ENCODE data around the gene IRF1.

DNA sequence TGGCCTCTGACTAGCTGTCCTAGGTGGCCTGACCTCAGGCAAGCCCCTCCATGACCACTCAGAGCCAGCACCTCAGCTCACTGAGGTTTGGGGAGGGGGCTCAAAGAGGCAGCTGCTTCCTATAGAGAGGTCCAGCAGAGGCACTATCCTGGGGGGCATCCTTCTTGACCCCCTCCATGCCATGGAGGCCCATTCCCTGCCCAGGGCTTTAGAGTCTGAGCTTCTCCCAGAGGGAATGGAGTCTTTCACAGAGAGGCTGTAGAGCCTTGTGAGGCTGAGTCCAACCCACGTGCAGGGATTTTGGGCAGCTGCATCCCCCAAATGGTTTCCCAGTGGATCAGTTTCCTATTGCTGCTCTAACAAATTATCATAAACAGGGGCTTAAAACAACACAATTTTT lies 16.9 kb downstream of the IRF1 start:
- TF ChIP-seq, protein P1, sequence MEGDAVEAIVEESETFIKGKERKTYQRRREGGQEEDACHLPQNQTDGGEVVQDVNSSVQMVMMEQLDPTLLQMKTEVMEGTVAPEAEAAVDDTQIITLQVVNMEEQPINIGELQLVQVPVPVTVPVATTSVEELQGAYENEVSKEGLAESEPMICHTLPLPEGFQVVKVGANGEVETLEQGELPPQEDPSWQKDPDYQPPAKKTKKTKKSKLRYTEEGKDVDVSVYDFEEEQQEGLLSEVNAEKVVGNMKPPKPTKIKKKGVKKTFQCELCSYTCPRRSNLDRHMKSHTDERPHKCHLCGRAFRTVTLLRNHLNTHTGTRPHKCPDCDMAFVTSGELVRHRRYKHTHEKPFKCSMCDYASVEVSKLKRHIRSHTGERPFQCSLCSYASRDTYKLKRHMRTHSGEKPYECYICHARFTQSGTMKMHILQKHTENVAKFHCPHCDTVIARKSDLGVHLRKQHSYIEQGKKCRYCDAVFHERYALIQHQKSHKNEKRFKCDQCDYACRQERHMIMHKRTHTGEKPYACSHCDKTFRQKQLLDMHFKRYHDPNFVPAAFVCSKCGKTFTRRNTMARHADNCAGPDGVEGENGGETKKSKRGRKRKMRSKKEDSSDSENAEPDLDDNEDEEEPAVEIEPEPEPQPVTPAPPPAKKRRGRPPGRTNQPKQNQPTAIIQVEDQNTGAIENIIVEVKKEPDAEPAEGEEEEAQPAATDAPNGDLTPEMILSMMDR (IDR thresholded peaks at IDR 0.05): no peak
- TF ChIP-seq POLR2A (IDR thresholded peaks at IDR 0.05): no peak

Measured in esophagus squamous epithelium (tissue), 4 donors.